Hepatocyte (in vitro differentiated cells): Measurements from ENCODE around the gene GALNT5.

Experiments
- EZH2 ChIP-seq: fragments of 200-600 bp; sonication (generic); IDR thresholded peaks from 2 replicates; pipeline ENCODE4 v1.6.1; 2016; ENCODE audit warnings: antibody characterized with exemption, mild to moderate bottlenecking, borderline replicate concordance
- EZH2phosphoT487 ChIP-seq: fragments of 200-600 bp; sonication (generic); IDR thresholded peaks from one replicate; pipeline ENCODE4 v1.6.1; 2018; ENCODE audit warnings: antibody characterized with exemption, mild to moderate bottlenecking, low read depth, moderate library complexity; ENCODE audit not compliant: unreplicated experiment, severe bottlenecking
- TF ChIP-seq, protein P1 (sequence below): fragments of 200-600 bp; sonication (generic); IDR thresholded peaks from 2 replicates; pipeline ENCODE4 v1.5.1; 2016; ENCODE audit warnings: antibody characterized with exemption, mild to moderate bottlenecking; ENCODE audit not compliant: poor library complexity

DNA sequence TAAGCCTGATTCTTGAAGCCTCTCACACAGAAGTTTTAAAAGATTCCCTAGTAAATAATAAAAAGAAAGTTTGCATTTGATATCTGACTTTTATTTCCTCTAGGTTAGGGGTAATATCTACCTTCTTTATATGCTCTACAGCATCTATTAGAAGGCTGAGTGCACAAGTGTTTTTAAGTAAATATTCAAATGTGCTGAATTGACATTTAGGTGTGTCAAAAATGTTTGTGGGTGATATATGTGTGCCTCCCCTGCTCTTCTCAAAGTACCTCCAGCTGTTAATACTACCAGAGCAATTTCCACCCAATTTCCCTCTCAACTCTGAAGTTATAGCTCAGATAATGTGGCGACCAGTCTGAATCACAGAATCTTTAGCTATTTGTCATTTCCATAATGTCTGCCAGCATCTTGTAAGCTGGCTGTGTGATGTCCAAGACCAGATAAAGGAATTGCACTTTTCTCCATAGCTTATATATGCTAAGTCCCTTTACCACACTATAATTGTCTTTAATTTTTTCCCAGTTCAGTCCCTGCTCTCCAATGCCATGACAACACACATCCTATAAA is 92.5 kb downstream of the GALNT5 start:
- TF ChIP-seq, protein P1, sequence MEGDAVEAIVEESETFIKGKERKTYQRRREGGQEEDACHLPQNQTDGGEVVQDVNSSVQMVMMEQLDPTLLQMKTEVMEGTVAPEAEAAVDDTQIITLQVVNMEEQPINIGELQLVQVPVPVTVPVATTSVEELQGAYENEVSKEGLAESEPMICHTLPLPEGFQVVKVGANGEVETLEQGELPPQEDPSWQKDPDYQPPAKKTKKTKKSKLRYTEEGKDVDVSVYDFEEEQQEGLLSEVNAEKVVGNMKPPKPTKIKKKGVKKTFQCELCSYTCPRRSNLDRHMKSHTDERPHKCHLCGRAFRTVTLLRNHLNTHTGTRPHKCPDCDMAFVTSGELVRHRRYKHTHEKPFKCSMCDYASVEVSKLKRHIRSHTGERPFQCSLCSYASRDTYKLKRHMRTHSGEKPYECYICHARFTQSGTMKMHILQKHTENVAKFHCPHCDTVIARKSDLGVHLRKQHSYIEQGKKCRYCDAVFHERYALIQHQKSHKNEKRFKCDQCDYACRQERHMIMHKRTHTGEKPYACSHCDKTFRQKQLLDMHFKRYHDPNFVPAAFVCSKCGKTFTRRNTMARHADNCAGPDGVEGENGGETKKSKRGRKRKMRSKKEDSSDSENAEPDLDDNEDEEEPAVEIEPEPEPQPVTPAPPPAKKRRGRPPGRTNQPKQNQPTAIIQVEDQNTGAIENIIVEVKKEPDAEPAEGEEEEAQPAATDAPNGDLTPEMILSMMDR: no peak
- TF ChIP-seq EZH2phosphoT487 (no peak), EZH2 (no peak)
